ENCODE measurements around the gene DR1. TPM values are rescaled to one million over a fixed set of nuclear protein-coding genes. Genes with fewer than 3 reads are reported as not detected.
"Not testable (repeated sequence)": the region's sequence is repeated elsewhere in the genome, so short reads cannot be mapped to it uniquely, and the experiment has no call there.

The DR1 gene
- total RNA-seq, 1 donor from 2014 or later: 66.9 TPM

GRCh38 chr1:93347334-93347899 is 1.7 kb downstream of the DR1 start:
- Mint-ChIP-seq H3K36me3 (ENCODE audit: low read depth) (peaks cover 2% of the 10 kb centered on the region), H3K4me1 (ENCODE audit: low read depth) (peaks cover 37% of the 10 kb centered on the region), H3K27me3 (ENCODE audit: low read depth) (no peaks in the 10 kb centered on the region), H3K9me3 (ENCODE audit: low read depth) (no peaks in the 10 kb centered on the region), H3K4me3 (ENCODE audit: unreplicated experiment) (peak overlapping the region; percentile 99), H3K27ac (ENCODE audit: unreplicated experiment) (peak overlapping the region; percentile 100)
- DNase-seq (ENCODE audit: low spot score): no peak
- no peak for TF ChIP-seq CTCF (IDR thresholded peaks at IDR 0.05)

- no peak for TF ChIP-seq CTCF (IDR thresholded peaks at IDR 0.05)
- Mint-ChIP-seq H3K27me3 (ENCODE audit: low read depth) (no peaks in the 10 kb centered on the region), H3K9me3 (ENCODE audit: low read depth) (no peaks in the 10 kb centered on the region), H3K4me3 (ENCODE audit: unreplicated experiment) (peak overlapping the region; percentile 99), H3K36me3 (ENCODE audit: low read depth) (peaks cover 2% of the 10 kb centered on the region), H3K4me1 (ENCODE audit: low read depth) (peaks cover 44% of the 10 kb centered on the region), H3K27ac (ENCODE audit: unreplicated experiment) (peak overlapping the region; percentile 100)
- DNase-seq (ENCODE audit: low spot score): no peak
These were observed 2.5 kb downstream of the DR1 start for GRCh38 chr1:93348104-93348728.

- no peak for DNase-seq (ENCODE audit: low spot score)
- H3K9me3 Mint-ChIP-seq (ENCODE audit: low read depth): no peaks in the 10 kb centered on the region
- peaks cover 3% of the 10 kb centered on the region for H3K36me3 Mint-ChIP-seq (ENCODE audit: low read depth)
- no peak for TF ChIP-seq CTCF (IDR thresholded peaks at IDR 0.05)
- peak overlapping the region; percentile 83 for H3K27ac Mint-ChIP-seq (ENCODE audit: unreplicated experiment)
- H3K4me1 Mint-ChIP-seq (ENCODE audit: low read depth): peaks cover 51% of the 10 kb centered on the region
- no peaks in the 10 kb centered on the region for H3K27me3 Mint-ChIP-seq (ENCODE audit: low read depth)
- H3K4me3 Mint-ChIP-seq (ENCODE audit: unreplicated experiment): peak overlapping the region; percentile 99
These were observed 3.8 kb downstream of the DR1 start for GRCh38 chr1:93349231-93350135.

- Mint-ChIP-seq H3K4me3 (ENCODE audit: unreplicated experiment) (peak overlapping the region; percentile 50), H3K9me3 (ENCODE audit: low read depth) (no peaks in the 10 kb centered on the region), H3K27ac (ENCODE audit: unreplicated experiment) (peak overlapping the region; percentile 71), H3K4me1 (ENCODE audit: low read depth) (peaks cover 48% of the 10 kb centered on the region), H3K36me3 (ENCODE audit: low read depth) (peaks cover 6% of the 10 kb centered on the region), H3K27me3 (ENCODE audit: low read depth) (no peaks in the 10 kb centered on the region)
- no peak for TF ChIP-seq CTCF (IDR thresholded peaks at IDR 0.05)
- no peak for DNase-seq (ENCODE audit: low spot score)
These were observed 4.6 kb downstream of the DR1 start for GRCh38 chr1:93350322-93350721.

GRCh38 chr1:93350875-93351274 is 5.2 kb downstream of the DR1 start:
- H3K27me3 Mint-ChIP-seq (ENCODE audit: low read depth): no peaks in the 10 kb centered on the region
- peaks cover 48% of the 10 kb centered on the region for H3K4me1 Mint-ChIP-seq (ENCODE audit: low read depth)
- H3K9me3 Mint-ChIP-seq (ENCODE audit: low read depth): no peaks in the 10 kb centered on the region
- peak overlapping the region; percentile 71 for H3K27ac Mint-ChIP-seq (ENCODE audit: unreplicated experiment)
- no peak for DNase-seq (ENCODE audit: low spot score)
- no peak for TF ChIP-seq CTCF (IDR thresholded peaks at IDR 0.05)
- H3K4me3 Mint-ChIP-seq (ENCODE audit: unreplicated experiment): no peak overlapping the region
- H3K36me3 Mint-ChIP-seq (ENCODE audit: low read depth): peaks cover 6% of the 10 kb centered on the region

GRCh38 chr1:93351346-93351745 is 5.6 kb downstream of the DR1 start:
- H3K4me3 Mint-ChIP-seq (ENCODE audit: unreplicated experiment); H3K9me3 Mint-ChIP-seq (ENCODE audit: low read depth); DNase-seq (ENCODE audit: low spot score); H3K36me3 Mint-ChIP-seq (ENCODE audit: low read depth); H3K27me3 Mint-ChIP-seq (ENCODE audit: low read depth); H3K27ac Mint-ChIP-seq (ENCODE audit: unreplicated experiment): not testable (repeated sequence)
- H3K4me1 Mint-ChIP-seq (ENCODE audit: low read depth): peaks cover 48% of the 10 kb centered on the region

Measured in chondrocyte (in vitro differentiated cells).